Activated T-cell treated with anti-CD3 and anti-CD28 coated beads for 48 hours (primary cell): ENCODE measurements around the gene PCDHGA4.
"Not testable (repeated sequence)": the region's sequence is repeated elsewhere in the genome, so short reads cannot be mapped to it uniquely, and the experiment has no call there.

Experiments used
- DNase-seq: peaks from one replicate; pipeline ENCODE4 v3.0.0-alpha.2; 2020; ENCODE audit warnings: low read depth

Gene PCDHGA4

GRCh38 chr5:141354900-141355469, at the start of gene PCDHGA4:
TSS of gene PCDHGA4 (plus strand) at chr5:141355021. CDS start at chr5:141355108, 87 bp downstream.
- no peak for DNase-seq

GRCh38 chr5:141306630-141307029, 48.2 kb upstream of the PCDHGA4 start:
- no peak for DNase-seq

GRCh38 chr5:141313711-141314110, 41.1 kb upstream of the PCDHGA4 start:
- DNase-seq, result no peak

- DNase-seq, result not testable (repeated sequence)
Observed at GRCh38 chr5:141316963-141317362, 37.9 kb upstream of the PCDHGA4 start.

- DNase-seq, result no peak
Observed at GRCh38 chr5:141319202-141319601, 35.6 kb upstream of the PCDHGA4 start.

GRCh38 chr5:141319699-141320098, 35.1 kb upstream of the PCDHGA4 start:
- no peak for DNase-seq

- peak; percentile 89 for DNase-seq
Observed at GRCh38 chr5:141320225-141321169, 34.3 kb upstream of the PCDHGA4 start, which contains the start of gene TAF7. TSS of gene TAF7 (minus strand) at chr5:141320784. CDS start at chr5:141320044, 740 bp downstream.

GRCh38 chr5:141322261-141322660, 32.6 kb upstream of the PCDHGA4 start:
- DNase-seq, result no peak

- DNase-seq, result peak; percentile 55
Observed at GRCh38 chr5:141326088-141326854, 28.6 kb upstream of the PCDHGA4 start.

- no peak for DNase-seq
Observed at GRCh38 chr5:141328231-141328630, 26.6 kb upstream of the PCDHGA4 start.

GRCh38 chr5:141330299-141331080, 24.3 kb upstream of the PCDHGA4 start, which contains the start of gene PCDHGA1:
TSS of gene PCDHGA1 (plus strand) at chr5:141330514.
- DNase-seq, result no peak

- not testable (repeated sequence) for DNase-seq
Observed at GRCh38 chr5:141332571-141332970, 22.2 kb upstream of the PCDHGA4 start.

- DNase-seq, result no peak
Observed at GRCh38 chr5:141338538-141339306, 16.1 kb upstream of the PCDHGA4 start, which contains the start of gene PCDHGA2. TSS of gene PCDHGA2 (plus strand) at chr5:141338760.

GRCh38 chr5:141340781-141341354, 14.0 kb upstream of the PCDHGA4 start:
- not testable (repeated sequence) for DNase-seq

- no peak for DNase-seq
Observed at GRCh38 chr5:141342773-141343172, 12.0 kb upstream of the PCDHGA4 start.

- no peak for DNase-seq
Observed at GRCh38 chr5:141343242-141343952, 11.4 kb upstream of the PCDHGA4 start, which contains the start of gene PCDHGA3. TSS of gene PCDHGA3 (plus strand) at chr5:141343829. CDS start at chr5:141344034, 205 bp downstream.

- no peak for DNase-seq
Observed at GRCh38 chr5:141343953-141344463, 10.8 kb upstream of the PCDHGA4 start.

GRCh38 chr5:141345327-141345726, 9.5 kb upstream of the PCDHGA4 start:
- DNase-seq, result no peak

- DNase-seq, result not testable (repeated sequence)
Observed at GRCh38 chr5:141346017-141346416, 8.8 kb upstream of the PCDHGA4 start.
